DOHH2 (cell line): Measurements from ENCODE around the gene NAXD.

Experiments
- EZH2phosphoT487 ChIP-seq: fragments of 200-600 bp; sonication (generic); IDR thresholded peaks from 2 replicates; pipeline ENCODE4 v1.6.1; 2017; ENCODE audit warnings: borderline replicate concordance, mild to moderate bottlenecking, antibody characterized with exemption, low read length, moderate library complexity, mixed read lengths
- TF ChIP-seq, protein P1 (sequence below): fragments of 200-600 bp; sonication (generic); IDR thresholded peaks from one replicate; pipeline ENCODE4 v1.5.1; 2014; ENCODE audit warnings: antibody characterized with exemption, mild to moderate bottlenecking, low read depth, low read length; ENCODE audit not compliant: poor library complexity, severe bottlenecking

DNA sequence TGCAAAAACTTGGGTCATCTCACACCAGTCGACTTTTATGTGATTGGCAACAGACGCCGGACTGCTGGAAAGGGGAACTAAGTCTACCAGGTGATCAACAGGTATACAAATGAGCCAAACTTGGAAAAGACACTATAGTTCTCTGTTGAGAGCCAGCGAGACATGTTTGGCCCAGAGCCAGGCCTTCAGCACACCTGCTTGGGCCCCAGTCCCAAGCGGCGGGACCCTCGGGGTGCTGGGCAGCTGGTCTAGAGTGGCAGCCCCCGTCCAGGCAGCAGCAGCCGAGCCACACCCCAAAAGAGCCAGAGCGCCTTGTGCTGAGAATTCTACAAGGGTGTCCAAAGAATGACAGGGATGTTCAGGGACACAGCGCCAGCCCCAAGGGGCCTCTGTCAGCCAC, 28.0 kb downstream of the NAXD start:
- TF ChIP-seq, protein P1, sequence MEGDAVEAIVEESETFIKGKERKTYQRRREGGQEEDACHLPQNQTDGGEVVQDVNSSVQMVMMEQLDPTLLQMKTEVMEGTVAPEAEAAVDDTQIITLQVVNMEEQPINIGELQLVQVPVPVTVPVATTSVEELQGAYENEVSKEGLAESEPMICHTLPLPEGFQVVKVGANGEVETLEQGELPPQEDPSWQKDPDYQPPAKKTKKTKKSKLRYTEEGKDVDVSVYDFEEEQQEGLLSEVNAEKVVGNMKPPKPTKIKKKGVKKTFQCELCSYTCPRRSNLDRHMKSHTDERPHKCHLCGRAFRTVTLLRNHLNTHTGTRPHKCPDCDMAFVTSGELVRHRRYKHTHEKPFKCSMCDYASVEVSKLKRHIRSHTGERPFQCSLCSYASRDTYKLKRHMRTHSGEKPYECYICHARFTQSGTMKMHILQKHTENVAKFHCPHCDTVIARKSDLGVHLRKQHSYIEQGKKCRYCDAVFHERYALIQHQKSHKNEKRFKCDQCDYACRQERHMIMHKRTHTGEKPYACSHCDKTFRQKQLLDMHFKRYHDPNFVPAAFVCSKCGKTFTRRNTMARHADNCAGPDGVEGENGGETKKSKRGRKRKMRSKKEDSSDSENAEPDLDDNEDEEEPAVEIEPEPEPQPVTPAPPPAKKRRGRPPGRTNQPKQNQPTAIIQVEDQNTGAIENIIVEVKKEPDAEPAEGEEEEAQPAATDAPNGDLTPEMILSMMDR, result no peak
- TF ChIP-seq EZH2phosphoT487, result no peak
